K562 (cell line): ENCODE data around the gene CHST7. TPM values are rescaled to one million over a fixed set of nuclear protein-coding genes. Genes with fewer than 3 reads are reported as not detected.

Experiments
- CTBP1 ChIP-seq: fragments of 450-650 bp; IDR thresholded peaks from 2 replicates; pipeline ENCODE4 v1.6.1; 2016; ENCODE audit warnings: borderline replicate concordance
- EZH2 ChIP-seq: IDR thresholded peaks from 2 replicates; pipeline ENCODE4 v1.6.1; 2012; ENCODE audit warnings: low read depth, mild to moderate bottlenecking, inconsistent platforms, low read length, borderline replicate concordance
- FOXJ2 ChIP-seq: fragments of 200-800 bp; sonication (Bioruptor generic); IDR thresholded peaks from 2 replicates; pipeline ENCODE4 v1.6.1; 2016; ENCODE audit warnings: missing genetic modification characterization, missing compliant biosample characterization
- KDM2B ChIP-seq: fragments of 250-450 bp; sonication (Bioruptor Pico); IDR thresholded peaks from 2 replicates; pipeline ENCODE4 v1.8.0; 2021; ENCODE audit warnings: mild to moderate bottlenecking, moderate library complexity
- MEF2A ChIP-seq: IDR thresholded peaks from 2 replicates; pipeline ENCODE4 v1.6.1; 2011; ENCODE audit warnings: low read depth, mild to moderate bottlenecking, low read length, moderate library complexity; ENCODE audit not compliant: control insufficient read depth
- PRDM10 ChIP-seq: fragments of 450-650 bp; IDR thresholded peaks from 2 replicates; pipeline ENCODE4 v1.6.1; 2018; ENCODE audit not compliant: partially characterized antibody
- PTBP1 ChIP-seq: fragments of 200-400 bp; formaldehyde crosslinking; IDR thresholded peaks from 2 replicates; pipeline ENCODE4 v1.6.1; 2017; ENCODE audit warnings: low read depth, low read length
- RNF2 ChIP-seq: sonication (generic); IDR thresholded peaks from 2 replicates; pipeline ENCODE4 v1.6.1; 2016
- SMARCA4 ChIP-seq: fragments of 450-650 bp; IDR thresholded peaks from 2 replicates; pipeline ENCODE4 v1.6.1; 2016
- SMARCC2 ChIP-seq: fragments of 450-650 bp; IDR thresholded peaks from 2 replicates; pipeline ENCODE4 v1.6.1; 2017; ENCODE audit warnings: antibody characterized with exemption, moderate library complexity, mild to moderate bottlenecking, low read depth
- TAF9B ChIP-seq: fragments of 450-650 bp; IDR thresholded peaks from 2 replicates; pipeline ENCODE4 v1.6.1; 2018; ENCODE audit warnings: mild to moderate bottlenecking; ENCODE audit not compliant: partially characterized antibody
- TCF7 ChIP-seq: sonication (generic); IDR thresholded peaks from 2 replicates; pipeline ENCODE4 v1.6.1; 2016; ENCODE audit warnings: antibody characterized with exemption, borderline replicate concordance
- ZKSCAN3 ChIP-seq: fragments of 250-450 bp; sonication (Bioruptor Pico); IDR thresholded peaks from 2 replicates; pipeline ENCODE4 v1.4.0; 2020
- ZNF140 ChIP-seq: fragments of 250-450 bp; sonication (Bioruptor Pico); IDR thresholded peaks from 2 replicates; pipeline ENCODE4 v1.8.0; 2021; ENCODE audit warnings: moderate library complexity, mild to moderate bottlenecking, inconsistent platforms
- ZNF224 ChIP-seq: sonication (generic); formaldehyde crosslinking; IDR thresholded peaks from 2 replicates; pipeline ENCODE4 v1.8.0; 2022; ENCODE audit warnings: mild to moderate bottlenecking, missing genetic modification reagents
- ZNF347 ChIP-seq: fragments of 450-650 bp; formaldehyde crosslinking; IDR thresholded peaks from 2 replicates; pipeline ENCODE4 v1.4.0; 2020; ENCODE audit warnings: low read depth, mild to moderate bottlenecking, moderate library complexity
- ZNF609 ChIP-seq: sonication (generic); formaldehyde crosslinking; IDR thresholded peaks from 2 replicates; pipeline ENCODE4 v1.8.1; 2023; ENCODE audit warnings: missing genetic modification reagents, mild to moderate bottlenecking, borderline replicate concordance
- polyA plus RNA-seq, 8 experiments: library from polyadenylated mRNA; depleted of rRNA in 4 of 8; stranded (reverse) in 5 of 8; unstranded in 3 of 8; fragments of >200 nt; fragmentation: Nextera tagmentation in 2 of 8; fragmentation: Illumina TruSeq in 1 of 8; extraction: Ambion mirVana in 2 of 8; extraction: Trizol in 1 of 8; gene quantifications; 2 replicates each; pipeline versions ENCODE4 v1.2.1 to v1.2.3, GENCODE V29; 2011 to 2014; ENCODE audit warnings: inconsistent platforms in 1 of 8, missing spikeins in 1 of 8
- total RNA-seq, 7 experiments: library from RNA; depleted of rRNA in 6 of 7; stranded (reverse); fragments of >200 nt in 6 of 7; fragmentation: Illumina TruSeq in 2 of 7; extraction: Trizol in 2 of 7; gene quantifications; 2 replicates each; pipeline versions ENCODE4 v1.2.1 to v1.2.3, GENCODE V29; 2011 to 2021; ENCODE audit warnings: low replicate concordance in 1 of 7
- TF ChIP-seq, protein P1 (sequence below): conservative IDR thresholded peaks from 2 replicates; pipeline ENCODE4 v1.6.1; 2011; ENCODE audit warnings: low read depth, mild to moderate bottlenecking, low read length; ENCODE audit not compliant: control insufficient read depth

Gene CHST7
- total and polyA plus RNA-seq, 9 of the 15 experiments (the other 6 are each of a cell fraction or from before 2014, with no cell fraction given), result 0.04 to 0.41 (median 0.09) TPM; not detected in 2

DNA sequence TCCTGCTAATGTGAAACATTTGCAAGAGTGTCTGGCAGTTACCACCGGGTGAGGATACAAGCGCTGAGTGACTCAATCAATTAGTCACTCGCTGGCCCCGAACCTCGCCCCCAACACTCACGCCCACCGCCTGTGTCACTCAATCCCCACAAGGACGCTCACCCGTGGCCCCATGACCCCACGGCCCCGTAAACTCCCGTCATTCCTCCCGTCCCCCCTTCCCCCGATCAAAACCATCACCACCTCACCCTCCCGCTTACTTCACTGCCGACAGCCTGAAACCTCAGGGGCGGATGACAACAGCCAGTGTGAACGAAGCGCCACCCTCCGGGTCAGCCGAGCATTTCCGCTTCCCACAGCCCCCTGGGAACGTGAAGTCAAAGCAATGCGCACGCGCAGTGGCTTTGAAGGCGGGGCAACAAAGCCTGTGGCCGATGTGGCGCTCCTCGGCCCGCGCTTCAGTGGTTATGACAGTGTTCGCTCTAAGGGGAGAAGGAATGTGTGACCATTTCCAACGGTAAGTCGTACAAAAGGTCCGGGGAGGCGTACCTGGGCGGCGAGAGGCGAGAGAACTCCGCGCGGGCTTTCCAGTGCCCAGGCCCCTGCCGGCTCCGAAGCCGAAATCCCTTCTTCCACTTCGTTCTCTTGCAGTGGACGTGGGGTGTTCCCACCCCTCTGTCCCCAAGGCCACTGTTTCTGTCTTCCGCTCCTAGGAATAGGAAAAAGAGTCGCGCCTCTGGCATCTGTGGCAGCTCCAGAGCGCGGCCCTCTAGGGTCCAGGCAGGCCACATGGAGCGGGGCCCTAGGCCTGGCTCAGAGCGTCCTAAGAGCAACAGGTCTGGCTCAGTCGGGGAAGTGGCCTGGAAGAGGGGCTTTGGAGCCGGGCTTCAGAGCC lies 28.2 kb upstream of the CHST7 start, which contains the start of gene ZNF674 (continued):
- TF ChIP-seq ZNF609 (CRISPR knock-in tag) (no peak), RNF2 (no peak), ZNF140 (CRISPR knock-in tag) (no peak), PRDM10 (no peak), ZNF224 (no peak), TAF9B (peak; percentile 74), FOXJ2 (tag) (no peak), CTBP1 (peak; percentile 39; the same call in 1 of the 2 replicates), PTBP1 (no peak), ZKSCAN3 (CRISPR knock-in tag) (no peak), TCF7 (no peak), MEF2A (no peak), SMARCC2 (0 out of 2 replicates have a peak, but pooled peaks have one; percentile 29), ZNF347 (CRISPR knock-in tag) (no peak), KDM2B (CRISPR knock-in tag) (no peak), EZH2 (no peak), SMARCA4 (peak; percentile 64)
- TF ChIP-seq, protein P1, sequence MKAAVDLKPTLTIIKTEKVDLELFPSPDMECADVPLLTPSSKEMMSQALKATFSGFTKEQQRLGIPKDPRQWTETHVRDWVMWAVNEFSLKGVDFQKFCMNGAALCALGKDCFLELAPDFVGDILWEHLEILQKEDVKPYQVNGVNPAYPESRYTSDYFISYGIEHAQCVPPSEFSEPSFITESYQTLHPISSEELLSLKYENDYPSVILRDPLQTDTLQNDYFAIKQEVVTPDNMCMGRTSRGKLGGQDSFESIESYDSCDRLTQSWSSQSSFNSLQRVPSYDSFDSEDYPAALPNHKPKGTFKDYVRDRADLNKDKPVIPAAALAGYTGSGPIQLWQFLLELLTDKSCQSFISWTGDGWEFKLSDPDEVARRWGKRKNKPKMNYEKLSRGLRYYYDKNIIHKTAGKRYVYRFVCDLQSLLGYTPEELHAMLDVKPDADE, result no peak
